Mucosa of rectum (tissue), 2 donors: ENCODE measurements around the gene CATSPER4.

ENCODE experiments used
- H3K27ac ChIP-seq, 2 donors: one replicate each; pipeline ENCODE4 v1.7.0; 2013; ENCODE audit warnings: inconsistent platforms in 2 of 2, low read depth in 2 of 2, low read length in 2 of 2
- H3K27me3 ChIP-seq, 2 donors: one replicate each; pipeline ENCODE4 v1.7.0; 2013; ENCODE audit warnings: low read length in 2 of 2; ENCODE audit not compliant: control insufficient read depth in 2 of 2, insufficient read depth in 2 of 2
- H3K36me3 ChIP-seq, 2 donors: one replicate each; pipeline ENCODE4 v1.7.0; 2013; ENCODE audit warnings: low read length in 2 of 2; ENCODE audit not compliant: control insufficient read depth in 2 of 2, insufficient read depth in 2 of 2
- H3K4me1 ChIP-seq, 2 donors: one replicate each; pipeline ENCODE4 v1.7.0; 2013; ENCODE audit warnings: low read length in 2 of 2, mild to moderate bottlenecking in 1 of 2; ENCODE audit not compliant: control insufficient read depth in 2 of 2, insufficient read depth in 2 of 2
- H3K4me3 ChIP-seq, 2 donors: one replicate each; pipeline ENCODE4 v1.7.0; 2013; ENCODE audit warnings: low read length in 2 of 2
- H3K9ac ChIP-seq, 2 donors: one replicate each; pipeline ENCODE4 v1.7.0; 2013; ENCODE audit warnings: low read length in 2 of 2, low read depth in 1 of 2, mild to moderate bottlenecking in 1 of 2
- H3K9me3 ChIP-seq, 2 donors: one replicate each; pipeline ENCODE4 v1.7.0; 2013; ENCODE audit warnings: low read length in 2 of 2; ENCODE audit not compliant: control insufficient read depth in 2 of 2
- donor health status: healthy.
- donor health status: Normal muscosa, but diverticular disease.

Gene CATSPER4

GRCh38 chr1:26191739-26192138 lies 1.3 kb downstream of the CATSPER4 start:
- H3K36me3 ChIP-seq: peaks cover 11 to 12% of the 10 kb centered on the region in 2 donors
- no peak overlapping the region for H3K27ac ChIP-seq
- no peak overlapping the region for H3K4me3 ChIP-seq
- no peaks in the 10 kb centered on the region for H3K4me1 ChIP-seq
- H3K27me3 ChIP-seq: no peaks in the 10 kb centered on the region
- H3K9me3 ChIP-seq: no peaks in the 10 kb centered on the region
- no peak overlapping the region for H3K9ac ChIP-seq

- Histone ChIP-seq H3K4me3 (no peak overlapping the region), H3K27me3 (no peaks in the 10 kb centered on the region), H3K27ac (no peak overlapping the region), H3K36me3 (no peaks in the 10 kb centered on the region), H3K9me3 (no peaks in the 10 kb centered on the region), H3K9ac (no peak overlapping the region), H3K4me1 (no peaks in the 10 kb centered on the region)
Observed at GRCh38 chr1:26195805-26196204, 5.4 kb downstream of the CATSPER4 start.

GRCh38 chr1:26197301-26197700 lies 6.9 kb downstream of the CATSPER4 start:
- Histone ChIP-seq H3K9me3 (no peaks in the 10 kb centered on the region), H3K36me3 (no peaks in the 10 kb centered on the region), H3K4me3 (no peak overlapping the region), H3K4me1 (no peaks in the 10 kb centered on the region), H3K27me3 (no peaks in the 10 kb centered on the region), H3K27ac (no peak overlapping the region), H3K9ac (no peak overlapping the region)

GRCh38 chr1:26197813-26198212 lies 7.4 kb downstream of the CATSPER4 start:
- H3K36me3 ChIP-seq: no peaks in the 10 kb centered on the region
- no peaks in the 10 kb centered on the region for H3K4me1 ChIP-seq
- no peaks in the 10 kb centered on the region for H3K9me3 ChIP-seq
- H3K9ac ChIP-seq: no peak overlapping the region
- no peak overlapping the region for H3K4me3 ChIP-seq
- H3K27ac ChIP-seq: no peak overlapping the region
- H3K27me3 ChIP-seq: no peaks in the 10 kb centered on the region

- no peak overlapping the region for H3K4me3 ChIP-seq
- H3K27ac ChIP-seq: no peak overlapping the region
- no peaks in the 10 kb centered on the region for H3K4me1 ChIP-seq
- H3K9ac ChIP-seq: no peak overlapping the region
- no peaks in the 10 kb centered on the region for H3K27me3 ChIP-seq
- H3K36me3 ChIP-seq: no peaks in the 10 kb centered on the region
- H3K9me3 ChIP-seq: no peaks in the 10 kb centered on the region
Observed at GRCh38 chr1:26200413-26200812, 10.0 kb downstream of the CATSPER4 start.

GRCh38 chr1:26203642-26204318 lies 13.4 kb downstream of the CATSPER4 start:
- no peaks in the 10 kb centered on the region for H3K36me3 ChIP-seq
- no peak overlapping the region for H3K4me3 ChIP-seq
- no peaks in the 10 kb centered on the region for H3K27me3 ChIP-seq
- no peaks in the 10 kb centered on the region for H3K9me3 ChIP-seq
- H3K4me1 ChIP-seq: no peaks in the 10 kb centered on the region
- H3K9ac ChIP-seq: no peak overlapping the region
- H3K27ac ChIP-seq: no peak overlapping the region

- no peaks in the 10 kb centered on the region for H3K36me3 ChIP-seq
Observed at GRCh38 chr1:26210147-26210870, 19.9 kb downstream of the CATSPER4 start.

GRCh38 chr1:26212726-26213125 lies 22.3 kb downstream of the CATSPER4 start:
- Histone ChIP-seq H3K4me1 (no peaks in the 10 kb centered on the region), H3K36me3 (no peaks in the 10 kb centered on the region), H3K9me3 (no peaks in the 10 kb centered on the region), H3K27ac (no peak overlapping the region), H3K9ac (no peak overlapping the region), H3K27me3 (no peaks in the 10 kb centered on the region), H3K4me3 (no peak overlapping the region)

More at GRCh38 chr1:26210147-26210870, 19.9 kb downstream of the CATSPER4 start:
- Histone ChIP-seq H3K27ac (no peak overlapping the region), H3K4me3 (no peak overlapping the region), H3K27me3 (no peaks in the 10 kb centered on the region), H3K9ac (no peak overlapping the region), H3K9me3 (no peaks in the 10 kb centered on the region), H3K4me1 (no peaks in the 10 kb centered on the region)

- H3K9me3 ChIP-seq: no peaks in the 10 kb centered on the region
- H3K9ac ChIP-seq: no peak overlapping the region
- no peaks in the 10 kb centered on the region for H3K27me3 ChIP-seq
- no peaks in the 10 kb centered on the region for H3K4me1 ChIP-seq
- H3K36me3 ChIP-seq: no peaks in the 10 kb centered on the region
- no peak overlapping the region for H3K27ac ChIP-seq
- H3K4me3 ChIP-seq: no peak overlapping the region
Observed at GRCh38 chr1:26213335-26213905, 23.0 kb downstream of the CATSPER4 start.

GRCh38 chr1:26215246-26215645 lies 24.8 kb downstream of the CATSPER4 start:
- Histone ChIP-seq H3K36me3 (no peaks in the 10 kb centered on the region), H3K9ac (no peak overlapping the region), H3K4me3 (no peak overlapping the region), H3K9me3 (no peaks in the 10 kb centered on the region), H3K27me3 (no peaks in the 10 kb centered on the region), H3K4me1 (peaks cover 0 to 2% of the 10 kb centered on the region in 2 donors), H3K27ac (no peak overlapping the region)
